HFF-Myc (cell line): Measurements from ENCODE around the gene PGLYRP3.

Experiments used
- DNase-seq: peaks from one replicate; pipeline ENCODE4 v3.0.0-alpha.2; 2011; ENCODE audit warnings: low read depth; ENCODE audit errors: extremely low read depth
- H3K4me3 ChIP-seq: replicated peaks from 2 replicates; pipeline ENCODE4 v1.5.1; 2011; ENCODE audit warnings: low read depth, mild to moderate bottlenecking, control low read depth, low read length
- CTCF ChIP-seq: IDR thresholded peaks from 2 replicates; pipeline ENCODE4 v1.5.1; 2012; ENCODE audit warnings: mild to moderate bottlenecking, low read depth, low read length, control low read depth; ENCODE audit errors: missing control alignments

The PGLYRP3 gene

GRCh38 chr1:153265457-153265856 is 47.3 kb downstream of the PGLYRP3 start:
- no peak for TF ChIP-seq CTCF
- H3K4me3 ChIP-seq: no peak overlapping the region
- DNase-seq: no peak

DNA sequence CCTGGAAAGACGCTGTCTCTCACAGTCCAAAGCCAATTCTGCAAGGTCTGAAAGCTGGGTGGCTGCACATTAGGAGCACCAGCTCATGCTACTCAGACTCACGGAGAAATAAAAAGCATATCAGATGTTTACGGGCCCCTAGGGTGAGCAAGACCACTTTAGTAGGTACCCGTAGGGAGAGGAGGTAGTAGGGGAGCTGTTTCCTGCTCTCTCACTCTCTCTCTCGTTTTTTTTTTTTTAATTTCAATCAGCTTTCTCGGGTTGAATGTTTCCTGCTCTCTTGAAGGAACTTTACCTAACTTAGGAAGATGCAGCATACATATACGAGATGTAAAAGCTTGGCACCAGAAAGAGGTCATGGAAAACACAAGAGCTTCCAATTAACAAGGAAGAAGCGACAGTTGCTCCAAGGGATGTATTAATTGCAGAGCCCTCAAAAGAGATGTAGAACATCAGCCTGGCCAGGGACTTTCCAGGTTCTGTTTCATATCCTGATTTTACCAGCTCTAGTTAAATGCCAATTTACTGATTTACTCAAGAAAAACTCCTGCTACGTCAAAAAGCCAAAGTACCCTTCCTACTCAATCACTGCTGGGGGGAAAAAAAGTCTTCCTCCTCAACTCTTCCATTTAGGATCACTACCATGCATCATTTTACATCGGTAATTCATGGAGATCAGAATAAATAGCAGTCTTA is 50.1 kb downstream of the PGLYRP3 start:
- DNase-seq: no peak
- no peak for TF ChIP-seq CTCF
- H3K4me3 ChIP-seq: no peak overlapping the region

- H3K4me3 ChIP-seq: no peak overlapping the region
- no peak for DNase-seq
- TF ChIP-seq CTCF: no peak
Observed at GRCh38 chr1:153262070-153262366, 50.7 kb downstream of the PGLYRP3 start.

- DNase-seq: no peak
- peak overlapping the region; percentile 15; the same call in 1 of the 2 replicates for H3K4me3 ChIP-seq
- no peak for TF ChIP-seq CTCF
Observed at GRCh38 chr1:153261281-153262069, 51.3 kb downstream of the PGLYRP3 start.

DNA sequence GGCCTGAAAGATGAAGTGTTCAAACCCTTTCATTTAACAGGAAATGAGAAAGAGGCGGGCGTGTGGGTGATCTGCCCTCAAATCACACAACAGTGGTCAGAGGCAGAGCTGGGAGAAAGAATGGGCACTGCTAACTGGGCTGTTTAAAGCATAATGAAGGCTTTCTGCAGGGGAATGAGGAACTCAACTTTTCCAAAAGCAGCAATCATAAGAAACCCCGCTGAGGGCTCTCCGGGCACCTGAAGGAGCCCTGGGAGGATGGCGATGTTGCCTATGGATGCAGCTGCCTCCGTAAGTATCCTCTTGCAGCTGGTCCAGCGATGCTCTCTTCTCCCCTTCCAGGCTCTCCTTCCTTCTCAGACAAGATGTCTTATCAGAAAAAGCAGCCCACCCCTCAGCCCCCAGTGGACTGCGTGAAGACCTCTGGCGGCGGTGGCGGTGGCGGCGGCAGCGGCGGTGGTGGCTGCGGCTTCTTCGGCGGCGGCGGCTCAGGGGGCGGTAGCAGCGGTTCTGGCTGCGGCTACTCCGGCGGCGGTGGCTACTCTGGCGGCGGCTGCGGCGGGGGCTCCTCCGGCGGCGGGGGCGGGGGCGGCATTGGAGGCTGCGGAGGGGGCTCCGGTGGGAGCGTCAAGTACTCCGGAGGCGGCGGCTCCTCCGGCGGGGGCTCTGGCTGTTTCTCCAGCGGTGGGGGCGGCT is 52.0 kb downstream of the PGLYRP3 start:
- H3K4me3 ChIP-seq: no peak overlapping the region
- TF ChIP-seq CTCF: no peak
- no peak for DNase-seq

DNA sequence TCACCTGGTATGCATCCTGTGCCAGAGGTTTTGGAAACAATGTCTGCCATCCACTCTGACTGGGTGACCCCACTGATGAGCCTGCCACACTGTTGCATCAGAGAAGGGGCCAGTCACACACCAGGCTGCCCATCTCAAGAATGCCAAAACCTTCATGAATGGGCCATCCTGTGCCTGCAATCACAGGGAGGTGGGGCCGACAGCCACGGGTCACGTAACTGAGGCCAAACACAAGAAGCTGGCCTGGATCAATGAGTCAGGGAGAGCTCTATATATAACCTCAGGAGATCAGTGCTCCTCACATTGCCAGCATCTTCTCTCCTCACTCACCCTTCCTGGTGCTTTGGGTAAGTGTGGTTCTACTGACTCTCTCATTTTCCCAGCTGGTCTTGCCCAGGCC is 53.4 kb downstream of the PGLYRP3 start, which contains the start of gene LORICRIN:
Gene LORICRIN (plus strand): TSS at position 301 of the 400 bp plus-strand sequence. CDS start 1,263 bp downstream, outside the sequence.
- DNase-seq: no peak
- H3K4me3 ChIP-seq: no peak within 1 kb of the TSS
- TF ChIP-seq CTCF: no peak
